HepG2 (cell line): Measurements from ENCODE around the gene CORT. TPM values are rescaled to one million over a fixed set of nuclear protein-coding genes. Genes with fewer than 3 reads are reported as not detected.

ENCODE experiments used
- BCL3 ChIP-seq: sonication (generic); formaldehyde crosslinking; IDR thresholded peaks from 2 replicates; pipeline ENCODE4 v1.5.1; 2020; ENCODE audit warnings: mild to moderate bottlenecking, missing genetic modification reagents, moderate library complexity
- CHCHD3 ChIP-seq: sonication (generic); formaldehyde crosslinking; IDR thresholded peaks from 2 replicates; pipeline ENCODE4 v1.8.0; 2022; ENCODE audit warnings: mild to moderate bottlenecking, missing genetic modification reagents, moderate library complexity
- HOXD1 ChIP-seq: sonication (generic); formaldehyde crosslinking; IDR thresholded peaks from 2 replicates; pipeline ENCODE4 v1.5.0; 2020; ENCODE audit warnings: missing genetic modification reagents
- IRF9 ChIP-seq: sonication (generic); formaldehyde crosslinking; IDR thresholded peaks from 2 replicates; pipeline ENCODE4 v1.8.0; 2022; ENCODE audit warnings: missing genetic modification reagents, mild to moderate bottlenecking, borderline replicate concordance
- ISL2 ChIP-seq: sonication (generic); formaldehyde crosslinking; IDR thresholded peaks from 2 replicates; pipeline ENCODE4 v1.5.0; 2020; ENCODE audit warnings: missing genetic modification reagents
- JARID2 ChIP-seq: sonication (generic); formaldehyde crosslinking; IDR thresholded peaks from 2 replicates; pipeline ENCODE4 v1.8.1; 2023; ENCODE audit warnings: missing genetic modification reagents, inconsistent platforms; ENCODE audit not compliant: insufficient replicate concordance
- KLF15 ChIP-seq: sonication (generic); formaldehyde crosslinking; IDR thresholded peaks from 2 replicates; pipeline ENCODE4 v1.8.1; 2023; ENCODE audit warnings: borderline replicate concordance, mild to moderate bottlenecking, inconsistent platforms, missing genetic modification reagents, mixed read lengths
- MXD1 ChIP-seq: sonication (generic); formaldehyde crosslinking; IDR thresholded peaks from 2 replicates; pipeline ENCODE4 v1.4.0; 2020; ENCODE audit warnings: mild to moderate bottlenecking, missing genetic modification reagents
- POLR2AphosphoS2 ChIP-seq: IDR thresholded peaks from 2 replicates; pipeline ENCODE4 v1.6.1; 2011; ENCODE audit warnings: low read depth, low read length, improper control_type of control experiment
- RFX3 ChIP-seq: IDR thresholded peaks from 2 replicates; pipeline ENCODE4 v1.6.1; 2016; ENCODE audit warnings: missing biosample characterization, missing genetic modification reagents
- SCMH1 ChIP-seq: sonication (generic); formaldehyde crosslinking; IDR thresholded peaks from 2 replicates; pipeline ENCODE4 v1.9.0; 2021; ENCODE audit warnings: missing genetic modification reagents, mild to moderate bottlenecking, borderline replicate concordance
- YEATS4 ChIP-seq: sonication (generic); formaldehyde crosslinking; IDR thresholded peaks from 2 replicates; pipeline ENCODE4 v1.4.0; 2020; ENCODE audit warnings: missing genetic modification reagents, borderline replicate concordance
- YY1 ChIP-seq: IDR thresholded peaks from 2 replicates; pipeline ENCODE4 v1.6.1; 2011; ENCODE audit warnings: low read length, low read depth, moderate library complexity, mild to moderate bottlenecking; ENCODE audit not compliant: insufficient read depth, insufficient replicate concordance
- ZBTB43 ChIP-seq: sonication (generic); formaldehyde crosslinking; conservative IDR thresholded peaks from 2 replicates; pipeline ENCODE4 v1.4.0; 2020; ENCODE audit warnings: missing genetic modification reagents
- ZKSCAN5 ChIP-seq: sonication (generic); formaldehyde crosslinking; IDR thresholded peaks from 2 replicates; pipeline ENCODE4 v1.5.1; 2020; ENCODE audit warnings: mild to moderate bottlenecking, missing genetic modification reagents
- ZMYM2 ChIP-seq: sonication (generic); formaldehyde crosslinking; IDR thresholded peaks from 2 replicates; pipeline ENCODE4 v1.8.0; 2022; ENCODE audit warnings: mild to moderate bottlenecking, missing genetic modification reagents
- ZNF207 ChIP-seq: fragments of 450-650 bp; IDR thresholded peaks from 2 replicates; pipeline ENCODE4 v1.6.1; 2016; ENCODE audit warnings: antibody characterized with exemption, borderline replicate concordance
- ZNF30 ChIP-seq: sonication (generic); formaldehyde crosslinking; IDR thresholded peaks from 2 replicates; pipeline ENCODE4 v1.5.0; 2020; ENCODE audit warnings: mild to moderate bottlenecking, missing genetic modification reagents
- ZNF550 ChIP-seq: sonication (generic); formaldehyde crosslinking; IDR thresholded peaks from 2 replicates; pipeline ENCODE4 v1.4.0; 2020; ENCODE audit warnings: mild to moderate bottlenecking, missing genetic modification reagents, borderline replicate concordance
- ZNF563 ChIP-seq: sonication (generic); formaldehyde crosslinking; IDR thresholded peaks from 2 replicates; pipeline ENCODE4 v1.8.0; 2022; ENCODE audit warnings: mild to moderate bottlenecking, moderate library complexity, missing genetic modification reagents
- ZNF674 ChIP-seq: sonication (generic); formaldehyde crosslinking; IDR thresholded peaks from 2 replicates; pipeline ENCODE4 v1.5.0; 2020; ENCODE audit warnings: low read depth, mild to moderate bottlenecking, missing genetic modification reagents
- polyA plus RNA-seq, 8 experiments: library from polyadenylated mRNA; depleted of rRNA in 3 of 8; stranded (reverse) in 7 of 8; unstranded in 1 of 8; fragments of >200 nt; fragmentation: Illumina TruSeq in 4 of 8; extraction: Trizol in 4 of 8; gene quantifications; 2 replicates each; pipeline versions ENCODE4 v1.2.1 to v1.2.3, GENCODE V29; 2011 to 2016; ENCODE audit warnings: low read depth in 4 of 8, missing spikeins in 1 of 8, mixed read lengths in 1 of 8; ENCODE audit not compliant: insufficient read depth in 1 of 8
- total RNA-seq, 5 experiments: library from RNA; depleted of rRNA; stranded (reverse); fragments of >200 nt; fragmentation: Illumina TruSeq; extraction: Trizol; gene quantifications; 2 replicates each; pipeline ENCODE4 v1.2.3, GENCODE V29; 2016; ENCODE audit warnings: low read depth in 1 of 5
- TF ChIP-seq, protein P1 (sequence below): sonication (generic); formaldehyde crosslinking; IDR thresholded peaks from 2 replicates; pipeline ENCODE4 v1.9.0; 2021; ENCODE audit warnings: missing genetic modification reagents, mild to moderate bottlenecking, borderline replicate concordance
- TF ChIP-seq, protein P2 (sequence below): sonication (generic); formaldehyde crosslinking; IDR thresholded peaks from 2 replicates; pipeline ENCODE4 v1.4.0; 2020; ENCODE audit warnings: mild to moderate bottlenecking, missing genetic modification reagents

Gene CORT
- total and polyA plus RNA-seq, 2 of the 13 experiments (the other 11 are each of a cell fraction or from before 2014, with no cell fraction given) = 0.11 to 0.62 TPM

DNA sequence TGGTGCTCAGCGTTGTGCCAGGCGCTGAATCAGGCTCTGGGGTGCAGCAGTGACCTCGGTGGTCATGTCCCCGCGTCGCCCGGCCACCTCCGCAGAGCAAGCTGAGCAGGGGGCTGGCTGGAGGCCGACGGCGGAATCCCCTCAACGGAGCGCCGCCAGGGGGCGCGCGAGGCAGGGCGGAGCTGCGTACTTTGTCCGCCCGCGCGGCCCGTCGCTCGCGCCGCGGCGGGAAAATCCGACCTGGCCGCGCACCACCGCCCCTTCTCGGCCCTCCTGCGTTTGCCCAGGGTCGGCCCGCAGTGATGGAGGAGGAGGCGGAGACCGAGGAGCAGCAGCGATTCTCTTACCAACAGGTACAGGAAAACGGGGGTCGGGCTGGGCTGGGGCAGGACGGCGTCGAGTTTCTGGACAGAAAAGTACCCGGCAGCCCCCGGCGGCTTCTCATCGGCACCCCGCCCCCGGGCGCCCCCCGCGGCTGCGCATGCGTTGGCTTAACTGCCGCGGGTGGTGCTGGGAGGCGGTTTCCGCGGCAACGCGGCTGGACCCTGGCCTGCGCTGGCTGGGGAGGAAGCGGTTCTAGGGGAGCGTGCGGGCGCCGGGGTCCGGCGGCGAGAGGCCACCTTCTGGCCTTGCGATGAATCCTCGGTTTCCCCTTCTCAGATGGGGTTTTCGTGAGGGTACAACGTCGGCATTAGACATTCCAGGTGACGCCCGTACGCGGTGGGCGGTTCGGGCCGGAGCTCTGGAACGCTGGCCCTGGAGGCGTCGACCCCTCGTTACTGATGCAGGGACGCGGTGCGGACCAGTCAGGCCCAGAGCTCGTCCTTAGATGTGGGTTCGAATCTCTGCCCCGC is 19.4 kb upstream of the CORT start, which contains the start of gene CENPS (continued):
- TF ChIP-seq, protein P1, sequence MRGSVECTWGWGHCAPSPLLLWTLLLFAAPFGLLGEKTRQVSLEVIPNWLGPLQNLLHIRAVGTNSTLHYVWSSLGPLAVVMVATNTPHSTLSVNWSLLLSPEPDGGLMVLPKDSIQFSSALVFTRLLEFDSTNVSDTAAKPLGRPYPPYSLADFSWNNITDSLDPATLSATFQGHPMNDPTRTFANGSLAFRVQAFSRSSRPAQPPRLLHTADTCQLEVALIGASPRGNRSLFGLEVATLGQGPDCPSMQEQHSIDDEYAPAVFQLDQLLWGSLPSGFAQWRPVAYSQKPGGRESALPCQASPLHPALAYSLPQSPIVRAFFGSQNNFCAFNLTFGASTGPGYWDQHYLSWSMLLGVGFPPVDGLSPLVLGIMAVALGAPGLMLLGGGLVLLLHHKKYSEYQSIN = no peak
- no peak for TF ChIP-seq SCMH1
- no peak for TF ChIP-seq ZKSCAN5 (CRISPR knock-in tag)
- TF ChIP-seq ZMYM2 = peak; percentile 91
- peak; percentile 71 for TF ChIP-seq ISL2 (CRISPR knock-in tag)
- TF ChIP-seq JARID2 (CRISPR knock-in tag) = no peak
- TF ChIP-seq HOXD1 (CRISPR knock-in tag) = peak; percentile 83
- TF ChIP-seq ZNF674 (CRISPR knock-in tag) = 0 out of 2 replicates have a peak, but pooled peaks have one; percentile 41
- 0 out of 2 replicates have a peak, but pooled peaks have one; percentile 62 for TF ChIP-seq IRF9 (CRISPR knock-in tag)
- TF ChIP-seq CHCHD3 = peak; percentile 94
- peak; percentile 84 for TF ChIP-seq RFX3 (CRISPR knock-in tag)
- no peak for TF ChIP-seq ZNF207
- TF ChIP-seq MXD1 = peak; percentile 90
- TF ChIP-seq, protein P2, sequence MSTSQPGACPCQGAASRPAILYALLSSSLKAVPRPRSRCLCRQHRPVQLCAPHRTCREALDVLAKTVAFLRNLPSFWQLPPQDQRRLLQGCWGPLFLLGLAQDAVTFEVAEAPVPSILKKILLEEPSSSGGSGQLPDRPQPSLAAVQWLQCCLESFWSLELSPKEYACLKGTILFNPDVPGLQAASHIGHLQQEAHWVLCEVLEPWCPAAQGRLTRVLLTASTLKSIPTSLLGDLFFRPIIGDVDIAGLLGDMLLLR (CRISPR knock-in tag) = peak; percentile 70; the same call in 1 of the 2 replicates
- peak; percentile 70; the same call in 1 of the 2 replicates for TF ChIP-seq ZBTB43
- peak; percentile 82 for TF ChIP-seq YY1
- peak; percentile 90 for TF ChIP-seq YEATS4
- TF ChIP-seq ZNF550 (CRISPR knock-in tag) = 0 out of 2 replicates have a peak, but pooled peaks have one; percentile 23
- no peak for TF ChIP-seq POLR2AphosphoS2
- TF ChIP-seq ZNF30 = peak; percentile 22; the same call in 1 of the 2 replicates
- 0 out of 2 replicates have a peak, but pooled peaks have one; percentile 42 for TF ChIP-seq KLF15 (CRISPR knock-in tag)
- TF ChIP-seq ZNF563 = peak; percentile 87
- peak; percentile 92 for TF ChIP-seq BCL3 (CRISPR knock-in tag)
